ENCODE data around the gene NEBL.

GRCh38 chr10:20853276-20853675 is 43.8 kb downstream of the NEBL start:
- TF ChIP-seq CTCF (IDR thresholded peaks at IDR 0.05) (no peak), POLR2A (IDR thresholded peaks at IDR 0.05) (no peak)
